ENCODE measurements around the gene IFNL3. TPM values are rescaled to one million over a fixed set of nuclear protein-coding genes. Genes with fewer than 3 reads are reported as not detected.

IFNL3 gene
- total RNA-seq, 1 donor from 2014 or later, result not detected

DNA sequence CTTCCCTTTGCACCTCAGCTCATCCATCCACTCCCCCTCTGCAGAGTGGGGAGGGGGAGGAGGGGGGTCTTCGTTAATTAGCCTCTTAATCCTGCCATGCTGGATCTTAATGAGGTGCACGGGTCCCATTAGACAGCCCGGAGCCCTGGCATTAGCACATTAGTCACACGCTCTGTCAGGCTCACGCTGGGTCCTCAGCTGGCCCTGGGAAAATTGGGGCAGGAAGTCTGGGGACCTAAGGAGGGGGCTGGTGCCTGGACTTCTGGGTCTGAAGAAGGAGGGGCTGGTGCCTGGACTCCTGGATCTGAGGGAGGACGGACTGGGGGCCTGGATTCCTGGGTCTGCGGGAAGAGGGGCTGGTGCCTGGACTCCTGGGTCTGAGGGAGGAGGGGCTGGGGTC is 48.5 kb downstream of the IFNL3 start:
- Histone ChIP-seq H3K36me3 (ENCODE audit: insufficient read depth, low read length) (no peaks in the 10 kb centered on the region), H2AFZ (ENCODE audit: low read depth, low read length) (no peak overlapping the region), H3K27me3 (ENCODE audit: insufficient read depth, low read length) (peaks cover 33% of the 10 kb centered on the region), H3K27ac (ENCODE audit: low read depth, low read length) (no peak overlapping the region), H3K4me2 (ENCODE audit: low read length) (no peak overlapping the region), H3K9ac (ENCODE audit: low read length) (no peak overlapping the region), H3K4me3 (ENCODE audit: insufficient read depth, low read depth, low read length) (no peak overlapping the region), H3K4me1 (ENCODE audit: insufficient read depth, low read length) (no peaks in the 10 kb centered on the region), H4K20me1 (ENCODE audit: insufficient read depth, low read length) (no peaks in the 10 kb centered on the region), H3K9me3 (ENCODE audit: insufficient read depth, low read depth, low read length) (no peaks in the 10 kb centered on the region), H3K79me2 (ENCODE audit: insufficient read depth, low read length) (no peaks in the 10 kb centered on the region)
- peaks cover 2% of the 10 kb centered on the region for H3K4me1 Mint-ChIP-seq (ENCODE audit: low read depth, unreplicated experiment)
- peaks cover 61% of the 10 kb centered on the region for H3K27me3 Mint-ChIP-seq (ENCODE audit: low read depth, unreplicated experiment)
- no peak overlapping the region for H3K4me3 Mint-ChIP-seq (ENCODE audit: unreplicated experiment)
- no peaks in the 10 kb centered on the region for H3K9me3 Mint-ChIP-seq (ENCODE audit: unreplicated experiment)
- FAIRE-seq, result no peak
- DNase-seq (ENCODE audit: low read depth), result no peak
- TF ChIP-seq, protein P1, sequence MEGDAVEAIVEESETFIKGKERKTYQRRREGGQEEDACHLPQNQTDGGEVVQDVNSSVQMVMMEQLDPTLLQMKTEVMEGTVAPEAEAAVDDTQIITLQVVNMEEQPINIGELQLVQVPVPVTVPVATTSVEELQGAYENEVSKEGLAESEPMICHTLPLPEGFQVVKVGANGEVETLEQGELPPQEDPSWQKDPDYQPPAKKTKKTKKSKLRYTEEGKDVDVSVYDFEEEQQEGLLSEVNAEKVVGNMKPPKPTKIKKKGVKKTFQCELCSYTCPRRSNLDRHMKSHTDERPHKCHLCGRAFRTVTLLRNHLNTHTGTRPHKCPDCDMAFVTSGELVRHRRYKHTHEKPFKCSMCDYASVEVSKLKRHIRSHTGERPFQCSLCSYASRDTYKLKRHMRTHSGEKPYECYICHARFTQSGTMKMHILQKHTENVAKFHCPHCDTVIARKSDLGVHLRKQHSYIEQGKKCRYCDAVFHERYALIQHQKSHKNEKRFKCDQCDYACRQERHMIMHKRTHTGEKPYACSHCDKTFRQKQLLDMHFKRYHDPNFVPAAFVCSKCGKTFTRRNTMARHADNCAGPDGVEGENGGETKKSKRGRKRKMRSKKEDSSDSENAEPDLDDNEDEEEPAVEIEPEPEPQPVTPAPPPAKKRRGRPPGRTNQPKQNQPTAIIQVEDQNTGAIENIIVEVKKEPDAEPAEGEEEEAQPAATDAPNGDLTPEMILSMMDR (IDR thresholded peaks at IDR 0.05; ENCODE audit: insufficient read depth, low read depth, low read length), result no peak
- no peak for TF ChIP-seq EZH2 (IDR thresholded peaks at IDR 0.05; ENCODE audit: insufficient read depth, low read length)
- H3K27ac Mint-ChIP-seq (ENCODE audit: unreplicated experiment), result no peak overlapping the region
- H3K36me3 Mint-ChIP-seq (ENCODE audit: low read depth, unreplicated experiment), result no peaks in the 10 kb centered on the region

DNA sequence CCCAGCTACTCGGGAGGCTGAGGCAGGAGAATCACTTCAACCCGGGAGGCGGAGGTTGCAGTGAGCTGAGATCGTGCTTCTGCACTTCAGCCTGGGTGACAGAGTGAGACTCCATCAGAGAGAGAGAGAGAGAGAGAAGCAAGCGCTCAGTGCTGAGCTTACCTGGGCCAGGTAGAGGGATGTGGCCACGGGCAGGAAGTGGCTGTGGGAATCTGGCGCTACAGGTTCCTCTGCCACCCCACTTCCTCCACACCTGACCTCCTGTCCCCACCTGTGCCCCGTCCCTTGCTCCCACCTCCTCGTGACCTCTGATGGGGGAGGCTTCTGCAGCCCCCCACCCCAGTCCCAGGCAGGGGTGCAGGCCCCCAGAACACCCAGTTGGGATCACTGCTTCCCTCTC is 49.1 kb downstream of the IFNL3 start:
- no peaks in the 10 kb centered on the region for H3K9me3 Mint-ChIP-seq (ENCODE audit: unreplicated experiment)
- no peak overlapping the region for H3K4me3 ChIP-seq (ENCODE audit: insufficient read depth, low read depth, low read length)
- no peaks in the 10 kb centered on the region for H3K4me1 ChIP-seq (ENCODE audit: insufficient read depth, low read length)
- no peaks in the 10 kb centered on the region for H3K79me2 ChIP-seq (ENCODE audit: insufficient read depth, low read length)
- H3K4me3 Mint-ChIP-seq (ENCODE audit: unreplicated experiment), result no peak overlapping the region
- H3K36me3 Mint-ChIP-seq (ENCODE audit: low read depth, unreplicated experiment), result no peaks in the 10 kb centered on the region
- TF ChIP-seq, protein P1 (IDR thresholded peaks at IDR 0.05; ENCODE audit: insufficient read depth, low read depth, low read length), result no peak
- no peaks in the 10 kb centered on the region for H3K36me3 ChIP-seq (ENCODE audit: insufficient read depth, low read length)
- H3K9me3 ChIP-seq (ENCODE audit: insufficient read depth, low read depth, low read length), result no peaks in the 10 kb centered on the region
- H3K27ac Mint-ChIP-seq (ENCODE audit: unreplicated experiment), result no peak overlapping the region
- DNase-seq (ENCODE audit: low read depth) (no peak), FAIRE-seq (no peak)
- peaks cover 2% of the 10 kb centered on the region for H3K4me1 Mint-ChIP-seq (ENCODE audit: low read depth, unreplicated experiment)
- H2AFZ ChIP-seq (ENCODE audit: low read depth, low read length), result no peak overlapping the region
- no peak overlapping the region for H3K27ac ChIP-seq (ENCODE audit: low read depth, low read length)
- H3K27me3 Mint-ChIP-seq (ENCODE audit: low read depth, unreplicated experiment), result peaks cover 57% of the 10 kb centered on the region
- no peak overlapping the region for H3K4me2 ChIP-seq (ENCODE audit: low read length)
- peaks cover 29% of the 10 kb centered on the region for H3K27me3 ChIP-seq (ENCODE audit: insufficient read depth, low read length)
- no peak overlapping the region for H3K9ac ChIP-seq (ENCODE audit: low read length)
- H4K20me1 ChIP-seq (ENCODE audit: insufficient read depth, low read length), result no peaks in the 10 kb centered on the region

DNA sequence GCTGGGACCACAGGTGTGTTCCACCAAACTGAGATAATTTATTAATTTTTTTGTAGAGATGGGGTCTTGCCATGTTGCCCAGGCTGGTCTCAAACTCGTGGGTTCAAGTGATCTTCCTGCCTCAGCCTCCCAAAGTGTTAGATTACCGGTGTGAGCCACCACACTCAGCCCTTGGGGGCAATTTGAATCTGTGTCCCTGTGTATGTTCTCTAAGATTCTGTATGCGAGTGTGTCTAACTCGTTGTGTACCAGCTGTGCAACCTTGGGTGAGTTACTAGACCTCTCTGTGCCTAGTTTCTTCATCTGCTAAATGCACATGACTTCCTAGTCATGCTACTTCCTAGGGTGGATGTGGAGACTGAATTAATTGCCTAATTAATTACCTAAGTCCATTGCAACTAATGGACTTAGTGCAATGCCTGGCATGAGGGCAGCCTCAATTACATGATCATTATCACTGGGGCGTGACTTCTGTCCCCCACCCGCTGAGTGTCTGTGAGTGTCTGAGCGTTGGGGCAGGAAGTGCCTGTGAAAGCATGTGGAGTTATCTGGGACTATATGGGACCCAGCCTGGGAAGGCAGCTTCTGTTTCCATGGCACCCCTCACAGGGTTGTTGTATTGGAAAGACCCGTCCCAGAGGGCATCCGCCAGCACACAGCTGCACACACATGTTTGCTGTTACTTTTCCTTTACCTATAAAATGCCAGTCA is 49.8 kb downstream of the IFNL3 start:
- Histone ChIP-seq H3K27me3 (ENCODE audit: insufficient read depth, low read length) (peaks cover 34% of the 10 kb centered on the region), H3K9ac (ENCODE audit: low read length) (no peak overlapping the region), H3K4me1 (ENCODE audit: insufficient read depth, low read length) (no peaks in the 10 kb centered on the region), H4K20me1 (ENCODE audit: insufficient read depth, low read length) (no peaks in the 10 kb centered on the region), H3K4me3 (ENCODE audit: insufficient read depth, low read depth, low read length) (no peak overlapping the region), H3K27ac (ENCODE audit: low read depth, low read length) (no peak overlapping the region), H3K79me2 (ENCODE audit: insufficient read depth, low read length) (no peaks in the 10 kb centered on the region), H3K36me3 (ENCODE audit: insufficient read depth, low read length) (no peaks in the 10 kb centered on the region), H3K4me2 (ENCODE audit: low read length) (no peak overlapping the region), H2AFZ (ENCODE audit: low read depth, low read length) (no peak overlapping the region), H3K9me3 (ENCODE audit: insufficient read depth, low read depth, low read length) (no peaks in the 10 kb centered on the region)
- Mint-ChIP-seq H3K27me3 (ENCODE audit: low read depth, unreplicated experiment) (peaks cover 51% of the 10 kb centered on the region), H3K9me3 (ENCODE audit: unreplicated experiment) (no peaks in the 10 kb centered on the region), H3K4me3 (ENCODE audit: unreplicated experiment) (no peak overlapping the region), H3K27ac (ENCODE audit: unreplicated experiment) (no peak overlapping the region), H3K36me3 (ENCODE audit: low read depth, unreplicated experiment) (no peaks in the 10 kb centered on the region), H3K4me1 (ENCODE audit: low read depth, unreplicated experiment) (peaks cover 2% of the 10 kb centered on the region)
- no peak for TF ChIP-seq EZH2 (IDR thresholded peaks at IDR 0.05; ENCODE audit: insufficient read depth, low read length)
- TF ChIP-seq, protein P1 (IDR thresholded peaks at IDR 0.05; ENCODE audit: insufficient read depth, low read depth, low read length), result no peak
- DNase-seq (ENCODE audit: low read depth) (no peak), FAIRE-seq (no peak)

Measured in astrocyte (in vitro differentiated cells and primary cell).